ENCODE data around the gene ETV3.
A peak's percentile ranks its signal among the peaks of the same experiment; 100 is the strongest.

Gene ETV3

GRCh38 chr1:157095551-157095950 is 42.6 kb downstream of the ETV3 start:
- H3K9me3 ChIP-seq (ENCODE audit: control insufficient read depth, low read length): no peaks in the 10 kb centered on the region
- H3K79me1 ChIP-seq (replicated peaks; ENCODE audit: low read length, poor library complexity, severe bottlenecking): no peaks in the 10 kb centered on the region
- peaks cover 4 to 9% of the 10 kb centered on the region in 2 experiments for H3K27me3 ChIP-seq (ENCODE audit: control insufficient read depth in 1 of 2, insufficient read depth in 1 of 2, low read length in 2 of 2)
- H3K4ac ChIP-seq (ENCODE audit: low read depth in 1 of 2, low read length in 2 of 2): no peak overlapping the region
- H3K36me3 ChIP-seq (ENCODE audit: control insufficient read depth in 1 of 2, insufficient read depth in 2 of 2, low read depth in 1 of 2, low read length in 2 of 2): no peaks in the 10 kb centered on the region
- no peak overlapping the region for H2BK12ac ChIP-seq (ENCODE audit: low read length in 2 of 2)
- no peak overlapping the region for H2AFZ ChIP-seq (ENCODE audit: low read depth, low read length)
- 67% methylated on average over 1 of the region's 2 CpGs for WGBS
- H3K4me2 ChIP-seq (ENCODE audit: low read length, poor library complexity, severe bottlenecking): no peak overlapping the region
- no peak overlapping the region for H3K27ac ChIP-seq (ENCODE audit: low read length, poor library complexity, severe bottlenecking)
- H2BK15ac ChIP-seq (ENCODE audit: low read depth, poor library complexity, severe bottlenecking): no peak overlapping the region
- H3K4me1 ChIP-seq (ENCODE audit: control insufficient read depth, insufficient read depth, low read depth, low read length): no peaks in the 10 kb centered on the region
- no peak for DNase-seq
- no peak overlapping the region for H3K14ac ChIP-seq (ENCODE audit: low read length in 2 of 2)
- H2AK5ac ChIP-seq (ENCODE audit: low read length, severe bottlenecking): no peak overlapping the region
- H3K9ac ChIP-seq (ENCODE audit: low read length): no peak overlapping the region
- H3K23ac ChIP-seq (ENCODE audit: low read length in 2 of 2): no peak overlapping the region
- no peak overlapping the region for H2BK120ac ChIP-seq (ENCODE audit: low read depth, low read length)
- H2BK5ac ChIP-seq (ENCODE audit: low read depth, low read length, poor library complexity, severe bottlenecking): no peak overlapping the region
- no peak overlapping the region for H3K18ac ChIP-seq (ENCODE audit: low read depth in 1 of 2, low read length in 2 of 2)
- H3K4me3 ChIP-seq (ENCODE audit: insufficient read depth in 1 of 2, low read depth in 1 of 2, low read length in 2 of 2): no peak overlapping the region
- H4K91ac ChIP-seq (ENCODE audit: low read length): no peak overlapping the region
- H4K8ac ChIP-seq (ENCODE audit: low read length): no peak overlapping the region

GRCh38 chr1:157095091-157095490 is 43.1 kb downstream of the ETV3 start:
- H3K27me3 ChIP-seq (ENCODE audit: control insufficient read depth in 1 of 2, insufficient read depth in 1 of 2, low read length in 2 of 2): peaks cover 4 to 9% of the 10 kb centered on the region in 2 experiments
- H2BK12ac ChIP-seq (ENCODE audit: low read length in 2 of 2): no peak overlapping the region
- H3K4me1 ChIP-seq (ENCODE audit: control insufficient read depth, insufficient read depth, low read depth, low read length): peaks cover 2% of the 10 kb centered on the region
- no peak for DNase-seq
- no peak overlapping the region for H4K91ac ChIP-seq (ENCODE audit: low read length)
- no peaks in the 10 kb centered on the region for H3K36me3 ChIP-seq (ENCODE audit: control insufficient read depth in 1 of 2, insufficient read depth in 2 of 2, low read depth in 1 of 2, low read length in 2 of 2)
- H3K27ac ChIP-seq (ENCODE audit: low read length, poor library complexity, severe bottlenecking): no peak overlapping the region
- no peak overlapping the region for H2AK5ac ChIP-seq (ENCODE audit: low read length, severe bottlenecking)
- H3K9me3 ChIP-seq (ENCODE audit: control insufficient read depth, low read length): no peaks in the 10 kb centered on the region
- H3K79me1 ChIP-seq (replicated peaks; ENCODE audit: low read length, poor library complexity, severe bottlenecking): no peaks in the 10 kb centered on the region
- no peak overlapping the region for H3K4me2 ChIP-seq (ENCODE audit: low read length, poor library complexity, severe bottlenecking)
- WGBS: 97% methylated on average over 2 of the region's 4 CpGs
- H2BK15ac ChIP-seq (ENCODE audit: low read depth, poor library complexity, severe bottlenecking): no peak overlapping the region
- H2AFZ ChIP-seq (ENCODE audit: low read depth, low read length): no peak overlapping the region
- H3K14ac ChIP-seq (ENCODE audit: low read length in 2 of 2): no peak overlapping the region
- H2BK120ac ChIP-seq (ENCODE audit: low read depth, low read length): no peak overlapping the region
- no peak overlapping the region for H3K23ac ChIP-seq (ENCODE audit: low read length in 2 of 2)
- H3K9ac ChIP-seq (ENCODE audit: low read length): no peak overlapping the region
- no peak overlapping the region for H3K4ac ChIP-seq (ENCODE audit: low read depth in 1 of 2, low read length in 2 of 2)
- no peak overlapping the region for H2BK5ac ChIP-seq (ENCODE audit: low read depth, low read length, poor library complexity, severe bottlenecking)
- no peak overlapping the region for H3K4me3 ChIP-seq (ENCODE audit: insufficient read depth in 1 of 2, low read depth in 1 of 2, low read length in 2 of 2)
- H4K8ac ChIP-seq (ENCODE audit: low read length): no peak overlapping the region
- H3K18ac ChIP-seq (ENCODE audit: low read depth in 1 of 2, low read length in 2 of 2): no peak overlapping the region

DNA sequence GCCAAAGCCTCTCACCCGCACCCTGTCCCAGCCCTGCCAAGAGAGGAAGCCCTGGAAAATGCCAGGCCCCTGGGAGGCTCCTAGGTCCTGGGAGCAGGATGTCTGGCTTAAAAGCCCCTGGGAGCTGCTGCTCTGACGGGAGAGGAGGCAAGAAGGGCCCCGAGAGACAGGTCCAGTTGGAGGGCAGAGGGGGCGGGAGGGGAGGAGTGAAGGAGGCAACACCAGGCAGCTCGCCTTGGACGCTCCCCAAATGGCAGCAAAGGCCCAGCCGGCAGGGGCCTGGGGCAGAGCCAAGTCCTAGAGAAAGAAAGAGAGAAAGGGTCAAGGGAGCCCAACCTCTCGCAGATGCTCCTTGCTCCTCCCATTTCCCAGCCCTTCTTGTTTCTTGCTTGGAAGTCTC is 45.4 kb downstream of the ETV3 start:
- Histone ChIP-seq H4K91ac (ENCODE audit: low read length) (no peak overlapping the region), H3K18ac (ENCODE audit: low read depth in 1 of 2, low read length in 2 of 2) (no peak overlapping the region), H3K23ac (ENCODE audit: low read length in 2 of 2) (no peak overlapping the region), H2BK15ac (ENCODE audit: low read depth, poor library complexity, severe bottlenecking) (no peak overlapping the region), H2BK5ac (ENCODE audit: low read depth, low read length, poor library complexity, severe bottlenecking) (no peak overlapping the region), H3K4me3 (ENCODE audit: insufficient read depth in 1 of 2, low read depth in 1 of 2, low read length in 2 of 2) (no peak overlapping the region), H3K4ac (ENCODE audit: low read depth in 1 of 2, low read length in 2 of 2) (no peak overlapping the region), H3K36me3 (ENCODE audit: control insufficient read depth in 1 of 2, insufficient read depth in 2 of 2, low read depth in 1 of 2, low read length in 2 of 2) (no peaks in the 10 kb centered on the region), H2BK120ac (ENCODE audit: low read depth, low read length) (no peak overlapping the region), H3K27ac (ENCODE audit: low read length, poor library complexity, severe bottlenecking) (no peak overlapping the region), H3K27me3 (ENCODE audit: control insufficient read depth in 1 of 2, insufficient read depth in 1 of 2, low read length in 2 of 2) (peaks cover 4 to 9% of the 10 kb centered on the region in 2 experiments), H3K14ac (ENCODE audit: low read length in 2 of 2) (no peak overlapping the region), H3K4me2 (ENCODE audit: low read length, poor library complexity, severe bottlenecking) (no peak overlapping the region), H4K8ac (ENCODE audit: low read length) (no peak overlapping the region), H3K4me1 (ENCODE audit: control insufficient read depth, insufficient read depth, low read depth, low read length) (peaks cover 2% of the 10 kb centered on the region), H3K9ac (ENCODE audit: low read length) (no peak overlapping the region), H2AK5ac (ENCODE audit: low read length, severe bottlenecking) (no peak overlapping the region), H3K79me1 (replicated peaks; ENCODE audit: low read length, poor library complexity, severe bottlenecking) (no peaks in the 10 kb centered on the region), H2AFZ (ENCODE audit: low read depth, low read length) (no peak overlapping the region), H3K9me3 (ENCODE audit: control insufficient read depth, low read length) (no peaks in the 10 kb centered on the region), H2BK12ac (ENCODE audit: low read length in 2 of 2) (no peak overlapping the region)
- DNase-seq: no peak
- 87% methylated on average over 6 of the region's 8 CpGs for WGBS

DNA sequence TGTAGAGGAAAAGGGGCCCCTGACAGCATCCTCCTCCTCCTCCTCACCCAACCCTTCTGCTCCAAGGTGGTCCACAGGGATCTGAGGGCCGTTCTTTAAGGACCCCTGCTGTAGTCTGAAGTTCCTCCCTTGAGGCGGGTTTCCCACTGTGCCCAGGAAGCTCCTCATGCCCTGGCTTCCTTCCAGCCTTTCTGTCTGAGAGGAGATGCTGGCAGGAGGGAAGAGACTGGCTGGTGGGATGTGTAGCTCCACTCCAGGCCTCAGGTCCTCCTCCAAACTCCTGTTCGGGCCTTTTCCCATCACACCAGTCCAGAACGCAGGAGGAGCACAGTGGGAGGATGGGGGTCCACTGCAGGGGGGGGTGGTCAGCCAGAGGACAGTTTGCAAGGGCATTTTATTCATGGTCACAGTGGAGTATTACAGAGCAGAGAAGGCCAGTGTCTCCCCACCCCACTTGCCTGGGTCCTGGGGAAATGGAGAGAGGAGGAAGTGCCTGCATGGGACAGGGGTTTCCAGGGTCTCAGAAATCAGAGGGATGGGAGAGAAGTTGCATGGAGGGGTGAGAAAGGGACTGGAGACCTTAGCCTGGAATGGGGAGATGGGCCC is 46.4 kb downstream of the ETV3 start:
- Histone ChIP-seq H3K4me2 (ENCODE audit: low read length, poor library complexity, severe bottlenecking) (peak overlapping the region; percentile 15), H3K9ac (ENCODE audit: low read length) (no peak overlapping the region), H2AFZ (ENCODE audit: low read depth, low read length) (no peak overlapping the region), H3K27ac (ENCODE audit: low read length, poor library complexity, severe bottlenecking) (no peak overlapping the region), H3K18ac (ENCODE audit: low read depth in 1 of 2, low read length in 2 of 2) (no peak overlapping the region), H2BK15ac (ENCODE audit: low read depth, poor library complexity, severe bottlenecking) (no peak overlapping the region), H2BK120ac (ENCODE audit: low read depth, low read length) (no peak overlapping the region), H3K9me3 (ENCODE audit: control insufficient read depth, low read length) (no peaks in the 10 kb centered on the region), H3K23ac (ENCODE audit: low read length in 2 of 2) (no peak overlapping the region), H3K4me3 (ENCODE audit: insufficient read depth in 1 of 2, low read depth in 1 of 2, low read length in 2 of 2) (no peak overlapping the region), H2BK12ac (ENCODE audit: low read length in 2 of 2) (no peak overlapping the region), H3K79me1 (replicated peaks; ENCODE audit: low read length, poor library complexity, severe bottlenecking) (no peaks in the 10 kb centered on the region), H2AK5ac (ENCODE audit: low read length, severe bottlenecking) (no peak overlapping the region), H3K4me1 (ENCODE audit: control insufficient read depth, insufficient read depth, low read depth, low read length) (peaks cover 2% of the 10 kb centered on the region), H3K36me3 (ENCODE audit: control insufficient read depth in 1 of 2, insufficient read depth in 2 of 2, low read depth in 1 of 2, low read length in 2 of 2) (no peaks in the 10 kb centered on the region), H3K4ac (ENCODE audit: low read depth in 1 of 2, low read length in 2 of 2) (no peak overlapping the region), H3K27me3 (ENCODE audit: control insufficient read depth in 1 of 2, insufficient read depth in 1 of 2, low read length in 2 of 2) (peaks cover 4% of the 10 kb centered on the region in 2 experiments), H4K8ac (ENCODE audit: low read length) (no peak overlapping the region), H3K14ac (ENCODE audit: low read length in 2 of 2) (no peak overlapping the region), H2BK5ac (ENCODE audit: low read depth, low read length, poor library complexity, severe bottlenecking) (no peak overlapping the region), H4K91ac (ENCODE audit: low read length) (no peak overlapping the region)
- DNase-seq: no peak
- WGBS: 67% methylated on average over 3 of the region's 4 CpGs
